ENCODE data around the gene BAZ2B. TPM values are rescaled to one million over a fixed set of nuclear protein-coding genes. Genes with fewer than 3 reads are reported as not detected.

Gene BAZ2B
- total RNA-seq, 3 donors from 2014 or later (not counting 1 experiment from before 2014, with no cell fraction given), result 59.8 to 73.7 (median 68.4) TPM

GRCh38 chr2:159356053-159356554, 260.2 kb downstream of the BAZ2B start:
- H3K4me1 Mint-ChIP-seq, result peaks cover 14 to 23% of the 10 kb centered on the region in 2 donors
- TF ChIP-seq CTCF (IDR thresholded peaks at IDR 0.05), result no peak
- H3K27ac Mint-ChIP-seq, result no peak overlapping the region
- Histone ChIP-seq H3K4me1 (ENCODE audit: control insufficient read depth, insufficient read depth, low read length) (no peaks in the 10 kb centered on the region), H3K36me3 (ENCODE audit: control insufficient read depth, insufficient read depth, low read length) (peaks cover 4% of the 10 kb centered on the region), H3K27ac (ENCODE audit: low read length) (no peak overlapping the region), H3K4me3 (ENCODE audit: low read length) (no peak overlapping the region), H3K9me3 (ENCODE audit: control insufficient read depth, insufficient read depth, low read length) (no peaks in the 10 kb centered on the region), H3K27me3 (ENCODE audit: control insufficient read depth, insufficient read depth, low read length) (no peaks in the 10 kb centered on the region)
- H3K4me3 Mint-ChIP-seq, result no peak overlapping the region
- H3K27me3 Mint-ChIP-seq (ENCODE audit: low read depth in 2 of 2), result no peaks in the 10 kb centered on the region
- WGBS (ENCODE audit: insufficient coverage), result 94% methylated on average over 8 of the region's 8 CpGs
- DNase-seq (no peak), ATAC-seq (no peak)
- intact Hi-C loops (cut with micrococcal nuclease), result no loop called here
- no peaks in the 10 kb centered on the region for H3K36me3 Mint-ChIP-seq
- no peaks in the 10 kb centered on the region for H3K9me3 Mint-ChIP-seq

GRCh38 chr2:159351977-159352376, 264.4 kb downstream of the BAZ2B start:
- ATAC-seq (no peak), DNase-seq (no peak)
- intact Hi-C loops (cut with micrococcal nuclease), result no loop called here
- Mint-ChIP-seq H3K27me3 (ENCODE audit: low read depth in 2 of 2) (no peaks in the 10 kb centered on the region), H3K4me3 (no peak overlapping the region), H3K36me3 (peaks cover 6% of the 10 kb centered on the region), H3K27ac (no peak overlapping the region), H3K9me3 (no peaks in the 10 kb centered on the region), H3K4me1 (peaks cover 0 to under 1% of the 10 kb centered on the region in 2 donors)
- 94% methylated on average over 1 of the region's 3 CpGs for WGBS (ENCODE audit: insufficient coverage)
- Histone ChIP-seq H3K36me3 (ENCODE audit: control insufficient read depth, insufficient read depth, low read length) (peaks cover 27% of the 10 kb centered on the region), H3K4me1 (ENCODE audit: control insufficient read depth, insufficient read depth, low read length) (no peaks in the 10 kb centered on the region), H3K27me3 (ENCODE audit: control insufficient read depth, insufficient read depth, low read length) (no peaks in the 10 kb centered on the region), H3K4me3 (ENCODE audit: low read length) (no peak overlapping the region), H3K9me3 (ENCODE audit: control insufficient read depth, insufficient read depth, low read length) (no peaks in the 10 kb centered on the region), H3K27ac (ENCODE audit: low read length) (no peak overlapping the region)
- no peak for TF ChIP-seq CTCF (IDR thresholded peaks at IDR 0.05)

DNA sequence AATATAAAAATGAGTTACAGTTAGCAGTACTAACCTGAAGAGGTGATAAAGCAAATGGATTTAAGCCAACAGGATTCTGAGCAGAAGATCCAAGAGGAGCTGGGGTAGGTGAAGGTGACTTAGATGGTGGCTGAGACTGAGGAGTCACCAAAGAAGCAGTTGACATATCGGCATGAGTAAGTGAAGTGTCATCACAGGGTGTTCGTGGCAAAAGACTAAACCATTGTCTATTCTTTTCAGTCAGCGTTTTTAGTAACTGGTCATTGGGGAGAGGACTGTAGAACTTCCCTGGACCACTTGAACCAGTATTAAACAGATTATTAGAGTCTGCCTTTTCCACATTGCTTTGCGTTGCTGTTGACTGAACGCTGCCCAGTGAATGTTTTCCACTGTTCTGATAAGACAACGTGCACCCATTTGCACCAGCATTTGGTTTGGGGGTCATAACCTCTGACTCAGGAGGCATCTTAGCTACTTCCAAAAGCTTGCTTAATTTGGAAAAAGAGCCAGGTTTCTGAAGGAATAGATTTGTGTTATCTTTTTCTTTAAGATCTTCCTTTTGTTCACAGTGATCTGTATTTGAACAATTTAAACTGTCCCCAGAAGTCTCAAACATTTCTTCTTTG, 266.6 kb downstream of the BAZ2B start:
- 92% methylated on average over 6 of the region's 6 CpGs for WGBS (ENCODE audit: insufficient coverage)
- Histone ChIP-seq H3K9me3 (ENCODE audit: control insufficient read depth, insufficient read depth, low read length) (no peaks in the 10 kb centered on the region), H3K36me3 (ENCODE audit: control insufficient read depth, insufficient read depth, low read length) (peaks cover 30% of the 10 kb centered on the region), H3K27ac (ENCODE audit: low read length) (no peak overlapping the region), H3K4me1 (ENCODE audit: control insufficient read depth, insufficient read depth, low read length) (no peaks in the 10 kb centered on the region), H3K4me3 (ENCODE audit: low read length) (no peak overlapping the region), H3K27me3 (ENCODE audit: control insufficient read depth, insufficient read depth, low read length) (no peaks in the 10 kb centered on the region)
- H3K4me1 Mint-ChIP-seq, result no peaks in the 10 kb centered on the region
- intact Hi-C loops (cut with micrococcal nuclease), result no loop called here
- no peak for ATAC-seq
- H3K9me3 Mint-ChIP-seq, result no peaks in the 10 kb centered on the region
- H3K27ac Mint-ChIP-seq, result no peak overlapping the region
- no peak overlapping the region for H3K4me3 Mint-ChIP-seq
- no peak for DNase-seq
- TF ChIP-seq CTCF (IDR thresholded peaks at IDR 0.05), result no peak
- H3K36me3 Mint-ChIP-seq, result peaks cover 6% of the 10 kb centered on the region
- no peaks in the 10 kb centered on the region for H3K27me3 Mint-ChIP-seq (ENCODE audit: low read depth in 2 of 2)

All from natural killer cell (primary cell).